ENCODE results near the gene OBI1.
A peak's percentile ranks its signal among the peaks of the same experiment; 100 is the strongest.

The OBI1 gene

GRCh38 chr13:78604782-78605611 lies 54.0 kb downstream of the OBI1 start:
- no peak overlapping the region for H3K27ac Mint-ChIP-seq
- H3K4me3 Mint-ChIP-seq = no peak overlapping the region
- H3K4me1 Mint-ChIP-seq (ENCODE audit: low read depth in 2 of 2) = peaks cover 40 to 42% of the 10 kb centered on the region in 2 donors
- H3K9me3 Mint-ChIP-seq = peaks cover 0 to 2% of the 10 kb centered on the region in 2 donors
- peaks cover 87 to 99% of the 10 kb centered on the region in 2 donors for H3K27me3 Mint-ChIP-seq
- no peak for ATAC-seq (replicated peaks)
- H3K36me3 Mint-ChIP-seq (ENCODE audit: insufficient read depth) = peaks cover 20% of the 10 kb centered on the region
- no peak for DNase-seq

- H3K9me3 Mint-ChIP-seq = peaks cover 0 to 2% of the 10 kb centered on the region in 2 donors
- H3K27ac Mint-ChIP-seq = peak within 1 kb of the TSS; percentile 38 to 42
- peaks cover 90 to 97% of the 10 kb centered on the region in 2 donors for H3K27me3 Mint-ChIP-seq
- H3K4me3 Mint-ChIP-seq = peak within 1 kb of the TSS; percentile 78 to 86
- ATAC-seq (replicated peaks) = peak; percentile 67
- peaks cover 33 to 37% of the 10 kb centered on the region in 2 donors for H3K4me1 Mint-ChIP-seq (ENCODE audit: low read depth in 2 of 2)
- H3K36me3 Mint-ChIP-seq (ENCODE audit: insufficient read depth) = peaks cover 14% of the 10 kb centered on the region
- DNase-seq = peak in 1 of 3 experiments; percentile 25
Measured at GRCh38 chr13:78603240-78603957, 55.6 kb downstream of the OBI1 start, which contains the start of gene POU4F1. Gene POU4F1 (minus strand): TSS chr13:78603552. CDS start chr13:78603326, 226 bp downstream.

- H3K36me3 Mint-ChIP-seq (ENCODE audit: insufficient read depth) = peaks cover 14% of the 10 kb centered on the region
- ATAC-seq (replicated peaks) (peak; percentile 44), DNase-seq (no peak)
- H3K4me1 Mint-ChIP-seq (ENCODE audit: low read depth in 2 of 2) = peaks cover 29 to 33% of the 10 kb centered on the region in 2 donors
- H3K4me3 Mint-ChIP-seq = peak overlapping the region; percentile 78 to 86
- H3K27ac Mint-ChIP-seq = peak overlapping the region in 1 of 2 donors; percentile 42
- H3K27me3 Mint-ChIP-seq = peaks cover 86 to 93% of the 10 kb centered on the region in 2 donors
- H3K9me3 Mint-ChIP-seq = peaks cover 0 to 2% of the 10 kb centered on the region in 2 donors
Measured at GRCh38 chr13:78602561-78603239, 56.3 kb downstream of the OBI1 start.

GRCh38 chr13:78601874-78602560 lies 56.9 kb downstream of the OBI1 start:
- peaks cover 18% of the 10 kb centered on the region for H3K36me3 Mint-ChIP-seq (ENCODE audit: insufficient read depth)
- H3K9me3 Mint-ChIP-seq = peaks cover 0 to 2% of the 10 kb centered on the region in 2 donors
- H3K27me3 Mint-ChIP-seq = peaks cover 86 to 93% of the 10 kb centered on the region in 2 donors
- H3K27ac Mint-ChIP-seq = peak overlapping the region in 1 of 2 donors; percentile 42
- DNase-seq = no peak
- ATAC-seq (replicated peaks) = peak; percentile 21
- peak overlapping the region; percentile 78 to 86 for H3K4me3 Mint-ChIP-seq
- H3K4me1 Mint-ChIP-seq (ENCODE audit: low read depth in 2 of 2) = peaks cover 23 to 29% of the 10 kb centered on the region in 2 donors

- Mint-ChIP-seq H3K27me3 (peaks cover 82 to 91% of the 10 kb centered on the region in 2 donors), H3K9me3 (peaks cover 0 to 2% of the 10 kb centered on the region in 2 donors), H3K4me3 (peak overlapping the region; percentile 59), H3K27ac (no peak overlapping the region), H3K4me1 (ENCODE audit: low read depth in 2 of 2) (peaks cover 20 to 26% of the 10 kb centered on the region in 2 donors), H3K36me3 (ENCODE audit: insufficient read depth) (peaks cover 25% of the 10 kb centered on the region)
- ATAC-seq (replicated peaks) (no peak), DNase-seq (no peak)
Measured at GRCh38 chr13:78601124-78601873, 57.7 kb downstream of the OBI1 start.

GRCh38 chr13:78600280-78600883 lies 58.6 kb downstream of the OBI1 start:
- Mint-ChIP-seq H3K9me3 (peaks cover 0 to 2% of the 10 kb centered on the region in 2 donors), H3K36me3 (ENCODE audit: insufficient read depth) (peaks cover 33% of the 10 kb centered on the region), H3K4me3 (peak overlapping the region; percentile 43 to 59), H3K27me3 (peaks cover 76 to 91% of the 10 kb centered on the region in 2 donors), H3K4me1 (ENCODE audit: low read depth in 2 of 2) (peaks cover 20 to 26% of the 10 kb centered on the region in 2 donors), H3K27ac (no peak overlapping the region)
- DNase-seq (no peak), ATAC-seq (replicated peaks) (no peak)

GRCh38 chr13:78599645-78600279 lies 59.2 kb downstream of the OBI1 start:
- peaks cover 0 to 2% of the 10 kb centered on the region in 2 donors for H3K9me3 Mint-ChIP-seq
- peaks cover 39% of the 10 kb centered on the region for H3K36me3 Mint-ChIP-seq (ENCODE audit: insufficient read depth)
- peaks cover 20 to 23% of the 10 kb centered on the region in 2 donors for H3K4me1 Mint-ChIP-seq (ENCODE audit: low read depth in 2 of 2)
- H3K27me3 Mint-ChIP-seq = peaks cover 76 to 91% of the 10 kb centered on the region in 2 donors
- H3K4me3 Mint-ChIP-seq = peak overlapping the region; percentile 43 to 59
- DNase-seq (no peak), ATAC-seq (replicated peaks) (no peak)
- H3K27ac Mint-ChIP-seq = no peak overlapping the region

GRCh38 chr13:78598966-78599644 lies 59.9 kb downstream of the OBI1 start:
- no peak overlapping the region for H3K27ac Mint-ChIP-seq

GRCh38 chr13:78598116-78598781 lies 60.7 kb downstream of the OBI1 start:
- Mint-ChIP-seq H3K9me3 (peaks cover 0 to 2% of the 10 kb centered on the region in 2 donors), H3K4me3 (no peak overlapping the region), H3K36me3 (ENCODE audit: insufficient read depth) (peaks cover 44% of the 10 kb centered on the region), H3K27ac (no peak overlapping the region), H3K4me1 (ENCODE audit: low read depth in 2 of 2) (peaks cover 11 to 15% of the 10 kb centered on the region in 2 donors), H3K27me3 (peaks cover 77 to 91% of the 10 kb centered on the region in 2 donors)
- ATAC-seq (replicated peaks) (no peak), DNase-seq (no peak)

More at GRCh38 chr13:78598966-78599644, 59.9 kb downstream of the OBI1 start:
- peaks cover 0 to 2% of the 10 kb centered on the region in 2 donors for H3K9me3 Mint-ChIP-seq
- no peak overlapping the region for H3K4me3 Mint-ChIP-seq
- peaks cover 76 to 91% of the 10 kb centered on the region in 2 donors for H3K27me3 Mint-ChIP-seq
- DNase-seq (no peak), ATAC-seq (replicated peaks) (no peak)
- H3K4me1 Mint-ChIP-seq (ENCODE audit: low read depth in 2 of 2) = peaks cover 18 to 21% of the 10 kb centered on the region in 2 donors
- H3K36me3 Mint-ChIP-seq (ENCODE audit: insufficient read depth) = peaks cover 43% of the 10 kb centered on the region

GRCh38 chr13:78597602-78597932 lies 61.4 kb downstream of the OBI1 start:
- peaks cover 0 to 2% of the 10 kb centered on the region in 2 donors for H3K9me3 Mint-ChIP-seq
- DNase-seq (no peak), ATAC-seq (replicated peaks) (no peak)
- H3K27ac Mint-ChIP-seq = peak overlapping the region in 1 of 2 donors; percentile 26
- H3K36me3 Mint-ChIP-seq (ENCODE audit: insufficient read depth) = peaks cover 40% of the 10 kb centered on the region
- H3K27me3 Mint-ChIP-seq = peaks cover 80 to 91% of the 10 kb centered on the region in 2 donors
- H3K4me3 Mint-ChIP-seq = no peak overlapping the region
- peaks cover 7 to 12% of the 10 kb centered on the region in 2 donors for H3K4me1 Mint-ChIP-seq (ENCODE audit: low read depth in 2 of 2)
